GM23338 (cell line): ENCODE results near the gene CISH. TPM values are rescaled to one million over a fixed set of nuclear protein-coding genes. Genes with fewer than 3 reads are reported as not detected.

Experiments
- ATAC-seq: fragments of 200-7000 bp; cut with Tn5 transposase; 3 replicates; pipeline ENCODE4 v1.9.1; 2020
- DNase-seq: peaks from one replicate; pipeline ENCODE4 v3.0.0-alpha.2; 2015; ENCODE audit warnings: low spot score
- H2AFZ ChIP-seq: fragments of 200-600 bp; sonication (generic); 2 replicates; pipeline ENCODE4 v1.8.0; 2016; ENCODE audit warnings: antibody characterized with exemption, mild to moderate bottlenecking, moderate library complexity
- H3F3A ChIP-seq: fragments of 200-600 bp; sonication (generic); replicated peaks from 2 replicates; pipeline ENCODE4 v1.8.0; 2017; ENCODE audit warnings: antibody characterized with exemption, mixed run types, low read depth
- H3K27ac ChIP-seq: fragments of 200-600 bp; sonication (generic); 2 replicates; pipeline ENCODE4 v1.6.1; 2016; ENCODE audit warnings: low read depth
- H3K27me3 ChIP-seq: fragments of 200-600 bp; sonication (generic); 2 replicates; pipeline ENCODE4 v1.8.0; 2016; ENCODE audit warnings: mild to moderate bottlenecking, mixed run types, moderate library complexity; ENCODE audit not compliant: insufficient read depth
- H3K36me3 ChIP-seq: fragments of 200-600 bp; sonication (generic); 2 replicates; pipeline ENCODE4 v1.8.0; 2016; ENCODE audit warnings: mild to moderate bottlenecking; ENCODE audit not compliant: insufficient read depth
- H3K4me1 ChIP-seq: fragments of 200-600 bp; sonication (generic); 2 replicates; pipeline ENCODE4 v1.8.0; 2016; ENCODE audit warnings: mild to moderate bottlenecking, moderate library complexity; ENCODE audit not compliant: insufficient read depth
- H3K4me2 ChIP-seq: fragments of 200-600 bp; sonication (generic); 2 replicates; pipeline ENCODE4 v1.7.1; 2017; ENCODE audit warnings: mixed run types
- H3K4me3 ChIP-seq: fragments of 200-600 bp; sonication (generic); 2 replicates; pipeline ENCODE4 v1.6.1; 2016; ENCODE audit warnings: mixed run types
- H3K79me2 ChIP-seq: fragments of 200-600 bp; sonication (generic); replicated peaks from 2 replicates; pipeline ENCODE4 v1.8.0; 2017; ENCODE audit warnings: mild to moderate bottlenecking; ENCODE audit not compliant: insufficient read depth
- H3K9me2 ChIP-seq: fragments of 200-600 bp; sonication (generic); 2 replicates; pipeline ENCODE4 v1.8.0; 2017; ENCODE audit not compliant: insufficient read depth
- H4K20me1 ChIP-seq: fragments of 200-600 bp; sonication (generic); replicated peaks from 2 replicates; pipeline ENCODE4 v1.8.0; 2017; ENCODE audit warnings: mild to moderate bottlenecking; ENCODE audit not compliant: insufficient read depth
- H3K27ac Mint-ChIP-seq: 2 replicates; pipeline ENCODE4 v1.8.0; 2020; ENCODE audit warnings: inconsistent platforms, mild to moderate bottlenecking, moderate library complexity, mixed read lengths
- H3K27me3 Mint-ChIP-seq: 3 replicates; pipeline ENCODE4 v1.8.0; 2022; ENCODE audit warnings: low read depth, mild to moderate bottlenecking, moderate library complexity, mixed read lengths, inconsistent platforms; ENCODE audit not compliant: insufficient read depth, poor library complexity
- H3K36me3 Mint-ChIP-seq: 3 replicates; pipeline ENCODE4 v1.8.0; 2021; ENCODE audit warnings: low read depth, mild to moderate bottlenecking, inconsistent platforms, moderate library complexity, mixed read lengths
- H3K4me1 Mint-ChIP-seq: 3 replicates; pipeline ENCODE4 v1.8.0; 2020; ENCODE audit warnings: mild to moderate bottlenecking, inconsistent platforms, mixed read lengths
- H3K4me3 Mint-ChIP-seq: 3 replicates; pipeline ENCODE4 v1.8.0; 2021; ENCODE audit warnings: moderate library complexity, mild to moderate bottlenecking, inconsistent platforms, mixed read lengths
- H3K9me3 Mint-ChIP-seq: 3 replicates; pipeline ENCODE4 v1.8.0; 2020; ENCODE audit warnings: moderate library complexity, mild to moderate bottlenecking, inconsistent platforms, mixed read lengths
- CREB1 ChIP-seq: fragments of 250-450 bp; sonication (Bioruptor Pico); IDR thresholded peaks from 2 replicates; pipeline ENCODE4 v1.5.0; 2020; ENCODE audit warnings: low read depth, mild to moderate bottlenecking, moderate library complexity
- EZH2 ChIP-seq: fragments of 200-600 bp; sonication (generic); IDR thresholded peaks from one replicate; pipeline ENCODE4 v1.8.0; 2017; ENCODE audit warnings: antibody characterized with exemption, mild to moderate bottlenecking, low read depth; ENCODE audit not compliant: unreplicated experiment
- EZH2phosphoT487 ChIP-seq: fragments of 200-600 bp; sonication (generic); IDR thresholded peaks from one replicate; pipeline ENCODE4 v1.8.1; 2018; ENCODE audit warnings: antibody characterized with exemption; ENCODE audit not compliant: unreplicated experiment
- JUNB ChIP-seq: IDR thresholded peaks from one replicate; pipeline ENCODE4 v1.6.1; 2016; ENCODE audit warnings: antibody characterized with exemption; ENCODE audit not compliant: unreplicated experiment
- NANOG ChIP-seq: IDR thresholded peaks from 2 replicates; pipeline ENCODE4 v1.6.1; 2016; ENCODE audit warnings: antibody characterized with exemption, borderline replicate concordance
- POLR2AphosphoS5 ChIP-seq: IDR thresholded peaks from 2 replicates; pipeline ENCODE4 v1.6.1; 2016; ENCODE audit warnings: antibody characterized with exemption, low read depth
- STAT1 ChIP-seq: IDR thresholded peaks from one replicate; pipeline ENCODE4 v1.6.1; 2016; ENCODE audit warnings: antibody characterized with exemption; ENCODE audit not compliant: unreplicated experiment
- ZNF114 ChIP-seq: fragments of 250-450 bp; sonication (Bioruptor Pico); IDR thresholded peaks from 2 replicates; pipeline ENCODE4 v1.5.0; 2020; ENCODE audit warnings: mild to moderate bottlenecking, moderate library complexity
- ZNF331 ChIP-seq: fragments of 250-450 bp; sonication (Bioruptor Pico); IDR thresholded peaks from 2 replicates; pipeline ENCODE4 v1.5.0; 2020; ENCODE audit warnings: low read depth, mild to moderate bottlenecking, moderate library complexity
- polyA plus RNA-seq: library from polyadenylated mRNA; unstranded; fragments of >200 nt; fragmentation: Nextera tagmentation; extraction: Ambion mirVana; gene quantifications from 2 replicates; pipeline ENCODE4 v1.2.1, GENCODE V29; 2016
- total RNA-seq: library from RNA; depleted of rRNA; stranded (reverse); fragments of >200 nt; shearing (Covaris generic); gene quantifications from 2 replicates; pipeline ENCODE4 v1.2.3, GENCODE V29; 2014
- TF ChIP-seq, protein P1 (sequence below): fragments of 250-450 bp; sonication (Bioruptor Pico); IDR thresholded peaks from 2 replicates; pipeline ENCODE4 v1.5.0; 2020; ENCODE audit warnings: mild to moderate bottlenecking, moderate library complexity
- TF ChIP-seq, protein P2 (sequence below), 2 experiments: fragments of 200-600 bp in 1 of 2; sonication (generic) in 1 of 2; conservative IDR thresholded peaks; 2 replicates each; pipeline versions ENCODE4 v1.5.1 to v1.6.1; 2016 to 2017; ENCODE audit warnings: antibody characterized with exemption in 2 of 2, low read depth in 2 of 2, mild to moderate bottlenecking in 2 of 2, moderate library complexity in 1 of 2
- TF ChIP-seq, protein P3 (sequence below): IDR thresholded peaks from one replicate; pipeline ENCODE4 v1.6.1; 2018; ENCODE audit warnings: antibody characterized with exemption; ENCODE audit not compliant: unreplicated experiment
- TF ChIP-seq, protein P4 (sequence below): IDR thresholded peaks from 2 replicates; pipeline ENCODE4 v1.6.1; 2016; ENCODE audit warnings: antibody characterized with exemption

The CISH gene
- total and polyA plus RNA-seq, 2 experiments from 2014 or later, result 2.1 to 3.6 TPM

DNA sequence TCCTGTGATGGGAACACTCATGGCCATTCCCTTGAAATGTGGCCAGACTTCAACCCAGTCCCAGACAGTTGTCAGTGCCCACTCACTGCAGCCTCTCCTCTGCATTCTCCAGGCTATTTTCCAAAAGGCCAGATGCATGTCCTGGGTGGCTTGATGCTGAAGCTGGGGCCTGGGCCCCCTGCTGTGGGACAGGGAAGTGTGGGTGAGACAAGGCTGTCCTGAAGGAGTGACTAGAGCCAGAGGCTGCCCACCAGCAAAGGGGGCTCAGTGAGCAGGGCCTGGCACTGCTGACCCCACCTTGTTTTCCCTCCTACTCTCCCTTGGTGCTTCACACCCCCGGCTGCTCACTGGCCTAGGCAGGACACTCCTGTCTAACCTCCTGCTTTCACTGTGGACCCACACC, 11.9 kb downstream of the CISH start:
- Mint-ChIP-seq H3K27ac (no peak overlapping the region), H3K9me3 (no peaks in the 10 kb centered on the region), H3K4me3 (no peak overlapping the region), H3K27me3 (peaks cover 4% of the 10 kb centered on the region), H3K36me3 (no peaks in the 10 kb centered on the region), H3K4me1 (no peaks in the 10 kb centered on the region; the same call in 2 of the 3 replicates)
- ATAC-seq, result no peak
- no peak overlapping the region for H3K4me2 ChIP-seq
- no peaks in the 10 kb centered on the region for H4K20me1 ChIP-seq
- H3K79me2 ChIP-seq, result no peaks in the 10 kb centered on the region
- DNase-seq, result no peak
- H3K36me3 ChIP-seq, result no peaks in the 10 kb centered on the region
- TF ChIP-seq EZH2, result no peak
- TF ChIP-seq, protein P1, sequence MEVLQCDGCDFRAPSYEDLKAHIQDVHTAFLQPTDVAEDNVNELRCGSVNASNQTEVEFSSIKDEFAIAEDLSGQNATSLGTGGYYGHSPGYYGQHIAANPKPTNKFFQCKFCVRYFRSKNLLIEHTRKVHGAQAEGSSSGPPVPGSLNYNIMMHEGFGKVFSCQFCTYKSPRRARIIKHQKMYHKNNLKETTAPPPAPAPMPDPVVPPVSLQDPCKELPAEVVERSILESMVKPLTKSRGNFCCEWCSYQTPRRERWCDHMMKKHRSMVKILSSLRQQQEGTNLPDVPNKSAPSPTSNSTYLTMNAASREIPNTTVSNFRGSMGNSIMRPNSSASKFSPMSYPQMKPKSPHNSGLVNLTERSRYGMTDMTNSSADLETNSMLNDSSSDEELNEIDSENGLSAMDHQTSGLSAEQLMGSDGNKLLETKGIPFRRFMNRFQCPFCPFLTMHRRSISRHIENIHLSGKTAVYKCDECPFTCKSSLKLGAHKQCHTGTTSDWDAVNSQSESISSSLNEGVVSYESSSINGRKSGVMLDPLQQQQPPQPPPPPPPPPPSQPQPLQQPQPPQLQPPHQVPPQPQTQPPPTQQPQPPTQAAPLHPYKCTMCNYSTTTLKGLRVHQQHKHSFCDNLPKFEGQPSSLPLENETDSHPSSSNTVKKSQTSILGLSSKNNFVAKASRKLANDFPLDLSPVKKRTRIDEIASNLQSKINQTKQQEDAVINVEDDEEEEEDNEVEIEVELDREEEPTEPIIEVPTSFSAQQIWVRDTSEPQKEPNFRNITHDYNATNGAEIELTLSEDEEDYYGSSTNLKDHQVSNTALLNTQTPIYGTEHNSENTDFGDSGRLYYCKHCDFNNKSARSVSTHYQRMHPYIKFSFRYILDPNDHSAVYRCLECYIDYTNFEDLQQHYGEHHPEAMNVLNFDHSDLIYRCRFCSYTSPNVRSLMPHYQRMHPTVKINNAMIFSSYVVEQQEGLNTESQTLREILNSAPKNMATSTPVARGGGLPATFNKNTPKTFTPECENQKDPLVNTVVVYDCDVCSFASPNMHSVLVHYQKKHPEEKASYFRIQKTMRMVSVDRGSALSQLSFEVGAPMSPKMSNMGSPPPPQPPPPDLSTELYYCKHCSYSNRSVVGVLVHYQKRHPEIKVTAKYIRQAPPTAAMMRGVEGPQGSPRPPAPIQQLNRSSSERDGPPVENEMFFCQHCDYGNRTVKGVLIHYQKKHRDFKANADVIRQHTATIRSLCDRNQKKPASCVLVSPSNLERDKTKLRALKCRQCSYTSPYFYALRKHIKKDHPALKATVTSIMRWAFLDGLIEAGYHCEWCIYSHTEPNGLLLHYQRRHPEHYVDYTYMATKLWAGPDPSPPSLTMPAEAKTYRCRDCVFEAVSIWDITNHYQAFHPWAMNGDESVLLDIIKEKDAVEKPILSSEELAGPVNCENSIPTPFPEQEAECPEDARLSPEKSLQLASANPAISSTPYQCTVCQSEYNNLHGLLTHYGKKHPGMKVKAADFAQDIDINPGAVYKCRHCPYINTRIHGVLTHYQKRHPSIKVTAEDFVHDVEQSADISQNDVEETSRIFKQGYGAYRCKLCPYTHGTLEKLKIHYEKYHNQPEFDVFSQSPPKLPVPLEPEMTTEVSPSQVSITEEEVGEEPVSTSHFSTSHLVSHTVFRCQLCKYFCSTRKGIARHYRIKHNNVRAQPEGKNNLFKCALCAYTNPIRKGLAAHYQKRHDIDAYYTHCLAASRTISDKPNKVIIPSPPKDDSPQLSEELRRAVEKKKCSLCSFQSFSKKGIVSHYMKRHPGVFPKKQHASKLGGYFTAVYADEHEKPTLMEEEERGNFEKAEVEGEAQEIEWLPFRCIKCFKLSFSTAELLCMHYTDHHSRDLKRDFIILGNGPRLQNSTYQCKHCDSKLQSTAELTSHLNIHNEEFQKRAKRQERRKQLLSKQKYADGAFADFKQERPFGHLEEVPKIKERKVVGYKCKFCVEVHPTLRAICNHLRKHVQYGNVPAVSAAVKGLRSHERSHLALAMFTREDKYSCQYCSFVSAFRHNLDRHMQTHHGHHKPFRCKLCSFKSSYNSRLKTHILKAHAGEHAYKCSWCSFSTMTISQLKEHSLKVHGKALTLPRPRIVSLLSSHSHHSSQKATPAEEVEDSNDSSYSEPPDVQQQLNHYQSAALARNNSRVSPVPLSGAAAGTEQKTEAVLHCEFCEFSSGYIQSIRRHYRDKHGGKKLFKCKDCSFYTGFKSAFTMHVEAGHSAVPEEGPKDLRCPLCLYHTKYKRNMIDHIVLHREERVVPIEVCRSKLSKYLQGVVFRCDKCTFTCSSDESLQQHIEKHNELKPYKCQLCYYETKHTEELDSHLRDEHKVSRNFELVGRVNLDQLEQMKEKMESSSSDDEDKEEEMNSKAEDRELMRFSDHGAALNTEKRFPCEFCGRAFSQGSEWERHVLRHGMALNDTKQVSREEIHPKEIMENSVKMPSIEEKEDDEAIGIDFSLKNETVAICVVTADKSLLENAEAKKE (CRISPR knock-in tag), result no peak
- no peak for TF ChIP-seq STAT1
- no peak for TF ChIP-seq ZNF331 (CRISPR knock-in tag)
- TF ChIP-seq CREB1 (CRISPR knock-in tag), result no peak
- TF ChIP-seq, protein P2, sequence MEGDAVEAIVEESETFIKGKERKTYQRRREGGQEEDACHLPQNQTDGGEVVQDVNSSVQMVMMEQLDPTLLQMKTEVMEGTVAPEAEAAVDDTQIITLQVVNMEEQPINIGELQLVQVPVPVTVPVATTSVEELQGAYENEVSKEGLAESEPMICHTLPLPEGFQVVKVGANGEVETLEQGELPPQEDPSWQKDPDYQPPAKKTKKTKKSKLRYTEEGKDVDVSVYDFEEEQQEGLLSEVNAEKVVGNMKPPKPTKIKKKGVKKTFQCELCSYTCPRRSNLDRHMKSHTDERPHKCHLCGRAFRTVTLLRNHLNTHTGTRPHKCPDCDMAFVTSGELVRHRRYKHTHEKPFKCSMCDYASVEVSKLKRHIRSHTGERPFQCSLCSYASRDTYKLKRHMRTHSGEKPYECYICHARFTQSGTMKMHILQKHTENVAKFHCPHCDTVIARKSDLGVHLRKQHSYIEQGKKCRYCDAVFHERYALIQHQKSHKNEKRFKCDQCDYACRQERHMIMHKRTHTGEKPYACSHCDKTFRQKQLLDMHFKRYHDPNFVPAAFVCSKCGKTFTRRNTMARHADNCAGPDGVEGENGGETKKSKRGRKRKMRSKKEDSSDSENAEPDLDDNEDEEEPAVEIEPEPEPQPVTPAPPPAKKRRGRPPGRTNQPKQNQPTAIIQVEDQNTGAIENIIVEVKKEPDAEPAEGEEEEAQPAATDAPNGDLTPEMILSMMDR (conservative IDR thresholded peaks at IDR 0.05; ENCODE audit: low read depth in 2 of 2), result no peak
- TF ChIP-seq POLR2AphosphoS5, result no peak
- no peak for TF ChIP-seq JUNB
- no peak for TF ChIP-seq EZH2phosphoT487
- TF ChIP-seq, protein P3, sequence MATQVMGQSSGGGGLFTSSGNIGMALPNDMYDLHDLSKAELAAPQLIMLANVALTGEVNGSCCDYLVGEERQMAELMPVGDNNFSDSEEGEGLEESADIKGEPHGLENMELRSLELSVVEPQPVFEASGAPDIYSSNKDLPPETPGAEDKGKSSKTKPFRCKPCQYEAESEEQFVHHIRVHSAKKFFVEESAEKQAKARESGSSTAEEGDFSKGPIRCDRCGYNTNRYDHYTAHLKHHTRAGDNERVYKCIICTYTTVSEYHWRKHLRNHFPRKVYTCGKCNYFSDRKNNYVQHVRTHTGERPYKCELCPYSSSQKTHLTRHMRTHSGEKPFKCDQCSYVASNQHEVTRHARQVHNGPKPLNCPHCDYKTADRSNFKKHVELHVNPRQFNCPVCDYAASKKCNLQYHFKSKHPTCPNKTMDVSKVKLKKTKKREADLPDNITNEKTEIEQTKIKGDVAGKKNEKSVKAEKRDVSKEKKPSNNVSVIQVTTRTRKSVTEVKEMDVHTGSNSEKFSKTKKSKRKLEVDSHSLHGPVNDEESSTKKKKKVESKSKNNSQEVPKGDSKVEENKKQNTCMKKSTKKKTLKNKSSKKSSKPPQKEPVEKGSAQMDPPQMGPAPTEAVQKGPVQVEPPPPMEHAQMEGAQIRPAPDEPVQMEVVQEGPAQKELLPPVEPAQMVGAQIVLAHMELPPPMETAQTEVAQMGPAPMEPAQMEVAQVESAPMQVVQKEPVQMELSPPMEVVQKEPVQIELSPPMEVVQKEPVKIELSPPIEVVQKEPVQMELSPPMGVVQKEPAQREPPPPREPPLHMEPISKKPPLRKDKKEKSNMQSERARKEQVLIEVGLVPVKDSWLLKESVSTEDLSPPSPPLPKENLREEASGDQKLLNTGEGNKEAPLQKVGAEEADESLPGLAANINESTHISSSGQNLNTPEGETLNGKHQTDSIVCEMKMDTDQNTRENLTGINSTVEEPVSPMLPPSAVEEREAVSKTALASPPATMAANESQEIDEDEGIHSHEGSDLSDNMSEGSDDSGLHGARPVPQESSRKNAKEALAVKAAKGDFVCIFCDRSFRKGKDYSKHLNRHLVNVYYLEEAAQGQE, result no peak
- TF ChIP-seq ZNF114, result no peak
- TF ChIP-seq NANOG, result no peak
- TF ChIP-seq, protein P4, sequence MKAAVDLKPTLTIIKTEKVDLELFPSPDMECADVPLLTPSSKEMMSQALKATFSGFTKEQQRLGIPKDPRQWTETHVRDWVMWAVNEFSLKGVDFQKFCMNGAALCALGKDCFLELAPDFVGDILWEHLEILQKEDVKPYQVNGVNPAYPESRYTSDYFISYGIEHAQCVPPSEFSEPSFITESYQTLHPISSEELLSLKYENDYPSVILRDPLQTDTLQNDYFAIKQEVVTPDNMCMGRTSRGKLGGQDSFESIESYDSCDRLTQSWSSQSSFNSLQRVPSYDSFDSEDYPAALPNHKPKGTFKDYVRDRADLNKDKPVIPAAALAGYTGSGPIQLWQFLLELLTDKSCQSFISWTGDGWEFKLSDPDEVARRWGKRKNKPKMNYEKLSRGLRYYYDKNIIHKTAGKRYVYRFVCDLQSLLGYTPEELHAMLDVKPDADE, result no peak
- no peaks in the 10 kb centered on the region for H3K4me1 ChIP-seq
- 0 out of 2 replicates have a peak, but pooled peaks cover 3% of the 10 kb centered on the region for H3K27me3 ChIP-seq
- H3F3A ChIP-seq, result no peaks in the 10 kb centered on the region
- no peaks in the 10 kb centered on the region for H3K9me2 ChIP-seq
- H2AFZ ChIP-seq, result no peak overlapping the region
- no peak overlapping the region for H3K27ac ChIP-seq
- no peak overlapping the region for H3K4me3 ChIP-seq
